Measurements from ENCODE around the gene NOB1. TPM values are rescaled to one million over a fixed set of nuclear protein-coding genes. Genes with fewer than 3 reads are reported as not detected.
A peak's percentile ranks its signal among the peaks of the same experiment; 100 is the strongest.

The NOB1 gene
- total RNA-seq, 2 donors from 2014 or later = 35.2 to 37.4 TPM

DNA sequence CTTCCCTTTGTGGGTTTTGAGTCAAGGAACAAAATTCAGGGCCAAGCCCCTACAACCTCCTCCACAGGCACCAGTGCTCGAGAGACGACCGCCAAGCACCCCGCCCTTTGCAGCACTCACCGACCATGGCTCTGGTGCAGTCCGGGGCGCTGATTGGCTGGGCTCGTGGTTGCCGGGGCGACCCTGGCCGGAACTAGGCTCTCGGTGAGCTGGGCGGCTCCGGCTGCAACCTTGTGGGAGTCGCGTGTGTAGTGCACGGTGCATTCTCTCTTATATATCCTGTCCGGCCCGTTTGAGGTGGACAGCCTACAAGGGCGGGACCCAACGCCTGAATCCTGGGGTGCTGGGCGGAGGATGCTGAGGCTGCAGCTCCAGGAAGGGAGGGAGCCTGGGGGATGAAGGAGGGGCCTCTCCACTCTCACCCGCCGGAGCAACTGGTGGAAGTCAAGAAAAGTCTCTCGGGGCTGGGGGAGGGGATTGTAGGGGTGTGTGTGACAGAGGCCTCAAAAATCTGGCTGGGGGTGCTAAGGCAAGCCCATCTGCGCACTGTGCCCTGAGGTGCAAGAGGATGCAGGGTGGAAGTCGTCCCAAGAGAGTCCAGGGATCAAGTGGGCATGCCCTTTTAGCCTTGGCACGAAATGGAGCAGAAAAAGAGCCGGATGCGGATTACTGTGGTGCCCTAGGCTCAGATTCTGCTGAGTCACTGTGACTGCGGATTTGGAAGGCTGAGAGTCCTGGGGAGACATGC, 28.2 kb downstream of the NOB1 start, which contains the start of gene NQO1:
Gene NQO1, minus strand, starts transcription at position 248 of the 748 bp plus-strand sequence. Its CDS starts 121 bp downstream, at position 127.
- peak; percentile 90 for ATAC-seq
- intact Hi-C loops (cut with DNase I, micrococcal nuclease) = no loop called here
- peak; percentile 96 to 97 for DNase-seq

DNA sequence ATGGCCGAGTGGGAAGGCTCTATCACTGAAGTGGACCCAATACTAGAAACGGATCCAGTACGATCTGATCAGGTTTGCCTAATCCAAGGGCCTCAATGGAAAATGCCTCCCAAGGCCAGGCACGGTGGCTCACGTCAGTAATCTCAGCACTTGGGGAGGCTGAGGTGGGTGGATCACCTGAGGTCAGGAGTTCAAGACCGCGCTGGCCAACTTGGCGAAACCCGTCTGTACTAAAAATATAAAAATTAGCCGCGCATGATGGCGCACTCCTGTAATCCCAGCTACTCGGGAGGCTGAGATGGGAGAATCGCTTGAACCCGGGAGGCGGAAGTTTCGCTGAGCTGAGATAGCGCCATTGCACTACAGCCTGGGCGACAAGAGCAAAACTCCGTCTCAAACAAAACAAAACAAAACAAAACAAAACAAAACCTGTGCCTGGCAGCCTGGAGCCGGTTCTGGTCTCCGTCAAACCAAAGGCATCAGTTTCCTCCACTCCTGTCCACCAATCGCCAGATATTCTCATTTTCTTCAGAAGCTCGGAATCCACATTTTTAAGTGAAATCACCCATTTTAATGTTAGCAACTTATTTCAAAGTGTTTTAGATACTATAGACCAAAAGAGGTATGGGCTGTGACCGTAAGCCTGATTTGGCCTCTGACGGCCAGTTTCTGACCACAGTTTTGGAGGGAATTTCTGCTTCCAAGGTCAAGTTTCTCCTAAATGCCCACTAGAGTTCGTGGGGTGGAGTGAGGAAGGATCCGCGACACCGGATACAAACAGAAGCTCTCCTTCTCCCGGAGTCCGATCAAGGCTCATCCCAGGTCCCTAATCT, 29.0 kb downstream of the NOB1 start:
- no peak for DNase-seq
- intact Hi-C loops (cut with DNase I, micrococcal nuclease) = no loop called here
- no peak for ATAC-seq

DNA sequence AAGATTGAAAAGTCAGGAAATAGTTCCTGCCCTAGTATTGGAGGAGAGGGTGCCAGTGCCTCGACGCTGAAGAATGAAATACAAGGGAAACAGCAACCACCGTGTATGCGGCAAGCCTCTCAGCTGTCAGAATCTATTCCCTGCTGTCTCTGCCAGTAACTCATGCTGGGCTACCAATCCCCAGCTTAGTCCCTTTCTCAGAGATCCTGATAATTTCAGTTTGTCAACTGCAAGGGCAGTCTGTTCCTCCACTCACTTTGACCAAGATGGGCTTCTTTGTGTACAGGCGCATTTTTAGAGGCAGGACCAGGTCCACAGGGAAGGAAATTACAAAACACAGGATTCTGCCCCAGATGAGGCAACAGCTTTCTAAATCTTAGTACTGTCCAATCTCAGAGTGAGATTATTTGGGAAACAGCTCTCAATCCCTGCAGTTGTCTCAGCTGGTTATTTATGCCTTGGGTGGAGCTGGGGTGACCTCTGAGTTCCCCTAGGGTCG, 29.7 kb downstream of the NOB1 start:
- intact Hi-C loops (cut with DNase I, micrococcal nuclease) = no loop called here
- no peak for ATAC-seq
- DNase-seq = no peak

DNA sequence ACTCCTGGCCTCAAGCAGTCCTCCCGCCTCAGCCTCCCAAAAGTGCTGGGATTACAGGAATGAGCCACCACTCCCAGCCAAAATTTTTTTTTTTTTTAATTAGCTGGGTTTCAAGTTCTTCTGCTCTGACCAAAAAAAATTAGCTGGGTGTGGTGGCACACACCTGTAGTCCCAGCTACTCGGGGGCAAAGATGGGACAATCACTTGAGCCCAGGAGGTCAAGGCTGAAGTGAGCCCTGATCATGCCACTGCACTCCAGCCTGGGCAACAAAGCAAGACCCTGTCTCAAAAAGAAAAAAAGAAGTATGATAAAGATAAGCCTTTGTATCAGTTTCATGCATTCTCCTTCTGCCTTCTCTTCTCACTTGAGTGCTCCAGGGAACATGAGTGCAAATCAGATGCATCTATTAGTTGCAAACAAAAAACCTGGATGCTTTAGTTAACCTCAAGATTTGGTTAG, 30.3 kb downstream of the NOB1 start:
- intact Hi-C loops (cut with DNase I, micrococcal nuclease) = no loop called here
- no peak for DNase-seq
- no peak for ATAC-seq

DNA sequence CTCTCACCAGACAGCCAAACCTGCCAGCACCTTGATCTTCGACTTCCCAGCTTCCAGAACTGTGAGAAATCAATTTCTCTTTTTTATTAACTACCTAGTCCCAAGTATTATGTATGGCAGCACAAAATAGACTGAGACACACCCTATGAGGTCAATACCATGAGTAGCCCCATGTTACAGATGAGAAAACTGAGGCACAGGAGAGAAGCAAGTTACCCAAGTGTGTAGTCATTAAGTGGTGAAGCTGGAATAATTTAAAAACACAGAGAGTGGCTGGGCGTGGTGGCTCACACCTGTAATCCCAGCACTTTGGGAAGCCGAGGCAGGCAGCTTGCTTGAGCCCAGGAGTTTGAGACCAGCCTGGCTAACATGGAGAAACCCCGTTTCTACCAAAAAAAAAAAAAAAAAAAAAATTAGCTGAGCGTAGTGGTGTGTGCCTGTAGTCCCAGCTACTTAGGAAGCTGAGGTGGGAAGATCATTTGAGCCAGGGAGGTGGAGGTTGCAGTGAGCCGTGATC, 33.2 kb downstream of the NOB1 start:
- intact Hi-C loops (cut with DNase I, micrococcal nuclease) = no loop called here
- no peak for ATAC-seq
- no peak for DNase-seq

DNA sequence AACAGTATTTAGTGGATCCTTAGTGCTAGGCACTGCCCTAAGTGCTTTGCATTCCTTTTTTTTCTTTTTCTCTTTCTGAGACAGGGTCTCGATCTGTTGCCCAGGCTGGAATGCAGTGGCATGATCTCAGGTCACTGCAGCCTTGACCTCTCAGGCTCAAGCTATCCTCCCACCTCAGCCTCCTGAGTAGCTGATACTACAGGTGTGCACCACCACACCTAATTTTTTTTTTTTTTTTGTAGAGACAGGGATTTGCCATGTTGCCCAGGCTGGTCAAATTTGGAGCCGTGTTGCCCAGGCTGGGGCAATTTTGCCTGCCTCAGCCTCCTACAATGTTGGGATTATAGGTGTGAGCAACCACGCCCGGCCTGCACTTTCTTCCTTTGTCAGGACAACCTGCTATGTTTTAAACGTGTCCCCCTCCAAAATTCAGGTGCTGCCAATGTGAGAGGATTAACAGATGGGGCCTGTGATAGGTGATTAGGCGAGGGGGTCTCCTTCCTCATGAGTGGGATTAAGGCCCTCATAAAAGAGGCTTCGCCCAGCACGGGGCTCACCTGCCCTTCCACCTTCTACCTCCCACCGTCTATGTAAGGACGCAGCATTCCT, 33.8 kb downstream of the NOB1 start:
- peak in 1 of 2 donors; percentile 44 for DNase-seq
- intact Hi-C loops (cut with DNase I, micrococcal nuclease) = no loop called here

DNA sequence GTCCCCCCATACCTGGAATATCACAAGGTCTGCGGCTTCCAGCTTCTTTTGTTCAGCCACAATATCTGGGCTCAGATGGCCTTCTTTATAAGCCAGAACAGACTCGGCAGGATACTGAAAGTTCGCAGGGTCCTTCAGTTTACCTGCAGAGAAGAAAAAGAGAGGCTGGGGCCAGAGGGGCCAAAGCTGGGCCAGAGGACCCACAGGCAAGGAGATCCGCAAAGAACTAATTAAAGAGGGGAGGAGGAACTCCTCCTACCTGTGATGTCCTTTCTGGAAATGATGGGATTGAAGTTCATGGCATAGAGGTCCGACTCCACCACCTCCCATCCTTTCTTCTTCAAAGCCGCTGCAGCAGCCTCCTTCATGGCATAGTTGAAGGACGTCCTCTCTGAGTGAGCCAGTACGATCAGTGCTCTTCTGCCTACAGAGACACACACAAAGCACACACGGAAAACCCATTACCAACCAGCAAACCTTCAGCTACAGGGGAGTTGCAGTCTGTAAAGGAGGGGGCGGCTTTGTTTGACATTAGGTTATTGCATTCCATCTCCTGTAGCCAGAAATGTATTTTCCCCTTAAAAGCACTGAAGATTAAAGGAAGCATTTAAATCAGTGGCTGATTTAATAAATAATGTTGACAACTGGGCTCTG, 36.5 kb downstream of the NOB1 start:
- intact Hi-C loops (cut with DNase I, micrococcal nuclease) = no loop called here
- ATAC-seq (no peak), DNase-seq (no peak)

More for the DNA sequence above, 33.8 kb downstream of the NOB1 start:
- no peak for ATAC-seq

DNA sequence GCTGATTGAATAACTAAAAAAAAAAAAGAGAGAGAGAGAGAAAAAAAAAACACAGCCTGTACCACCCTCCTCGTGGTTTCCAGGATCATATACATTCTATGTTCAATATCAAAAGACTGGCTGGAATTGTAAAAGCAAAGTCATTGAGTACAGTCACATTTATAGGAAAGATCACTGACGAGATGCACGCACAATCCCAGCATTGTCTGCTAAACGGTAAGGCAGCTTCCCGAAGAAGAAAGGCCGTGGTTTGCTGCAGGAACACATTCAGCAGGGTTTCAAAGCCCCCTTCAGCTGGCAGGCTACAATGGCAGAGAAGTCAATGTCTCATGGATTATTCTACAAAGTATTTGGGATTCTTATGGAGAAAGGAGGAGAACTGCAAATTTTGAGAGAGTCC, 37.7 kb downstream of the NOB1 start:
- intact Hi-C loops (cut with DNase I, micrococcal nuclease) = no loop called here
- ATAC-seq (no peak), DNase-seq (no peak)

DNA sequence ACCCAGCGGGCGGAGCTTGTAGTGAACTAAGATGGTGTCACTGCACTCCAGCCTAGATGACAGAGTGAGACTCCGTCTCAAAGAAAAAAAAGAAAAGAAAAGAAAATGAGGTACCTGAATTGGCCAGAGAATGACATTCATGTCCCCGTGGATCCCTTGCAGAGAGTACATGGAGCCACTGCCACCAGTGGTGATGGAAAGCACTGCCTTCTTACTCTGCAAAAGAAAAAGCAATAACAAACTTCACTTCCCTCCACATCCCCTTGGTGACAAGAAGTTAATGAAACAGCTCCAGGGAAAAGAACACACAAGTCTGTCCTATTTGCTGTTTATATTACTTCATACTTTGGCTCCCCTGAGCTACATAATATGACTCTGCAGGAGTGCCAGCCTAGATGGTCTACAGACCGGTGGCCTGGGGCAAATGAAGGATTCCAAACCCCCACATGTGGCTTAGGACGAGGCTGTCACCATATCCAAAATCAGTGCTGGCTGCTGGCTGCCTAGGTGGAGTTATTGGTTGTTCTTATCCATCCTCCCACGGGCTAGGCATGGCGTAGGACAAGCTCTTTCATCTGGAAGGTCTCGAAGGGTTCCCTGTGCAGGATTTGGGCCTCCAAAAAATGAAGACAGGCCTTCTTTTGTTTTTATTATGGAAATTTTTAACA, 41.7 kb downstream of the NOB1 start:
- intact Hi-C loops (cut with DNase I, micrococcal nuclease) = no loop called here
- ATAC-seq = no peak

DNA sequence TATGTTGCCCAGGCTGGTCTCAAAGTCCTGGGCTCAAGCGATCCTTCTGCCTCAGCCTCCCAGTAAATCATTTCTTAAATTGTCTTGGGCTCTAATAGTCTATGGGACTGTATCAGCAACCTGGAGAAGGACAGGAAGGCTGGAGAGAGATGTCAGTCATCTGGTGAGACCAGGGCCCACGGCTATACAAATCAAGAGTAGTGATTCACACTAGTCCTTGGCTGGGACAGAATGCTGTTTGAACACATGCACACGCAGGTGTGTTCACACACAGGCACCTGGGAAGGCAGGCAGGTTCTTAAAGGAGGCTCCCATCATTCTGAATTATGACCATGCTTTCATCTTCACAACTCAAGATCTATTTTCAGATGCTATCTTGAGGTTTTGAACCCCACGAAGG, 42.4 kb downstream of the NOB1 start:
- intact Hi-C loops (cut with DNase I, micrococcal nuclease) = no loop called here
- no peak for ATAC-seq
- no peak for DNase-seq

More for the DNA sequence above, 41.7 kb downstream of the NOB1 start:
- no peak for DNase-seq

DNA sequence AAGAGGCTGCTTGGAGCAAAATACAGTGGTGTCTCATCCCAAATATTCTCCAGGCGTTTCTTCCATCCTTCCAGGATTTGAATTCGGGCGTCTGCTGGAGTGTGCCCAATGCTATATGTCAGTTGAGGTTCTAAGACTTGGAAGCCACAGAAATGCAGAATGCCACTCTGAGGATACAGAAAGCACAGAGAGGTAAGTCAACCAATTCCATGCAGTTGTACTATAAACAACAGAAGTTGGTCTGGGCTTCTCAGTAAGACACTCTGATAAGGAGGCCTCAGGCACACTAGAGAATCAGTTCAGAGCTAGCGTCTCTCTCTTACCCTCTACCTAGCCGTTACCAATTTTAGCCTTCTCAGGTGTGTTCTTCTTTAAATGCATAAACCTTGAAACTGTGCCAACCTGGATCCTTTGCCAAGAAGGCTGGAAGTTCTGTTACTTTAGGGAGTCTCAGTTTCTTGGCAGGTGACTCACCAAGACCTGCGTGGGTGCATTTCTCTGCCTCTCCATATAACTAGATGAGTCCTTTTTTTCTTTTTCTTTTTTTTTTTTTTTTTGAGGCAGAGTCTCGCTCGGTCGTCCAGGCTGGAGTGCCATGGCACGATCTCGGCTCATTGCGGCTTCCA, 43.5 kb downstream of the NOB1 start:
- ATAC-seq (peak; percentile 71), DNase-seq (peak; percentile 53 to 54)
- intact Hi-C loops (cut with DNase I, micrococcal nuclease) = no loop called here

DNA sequence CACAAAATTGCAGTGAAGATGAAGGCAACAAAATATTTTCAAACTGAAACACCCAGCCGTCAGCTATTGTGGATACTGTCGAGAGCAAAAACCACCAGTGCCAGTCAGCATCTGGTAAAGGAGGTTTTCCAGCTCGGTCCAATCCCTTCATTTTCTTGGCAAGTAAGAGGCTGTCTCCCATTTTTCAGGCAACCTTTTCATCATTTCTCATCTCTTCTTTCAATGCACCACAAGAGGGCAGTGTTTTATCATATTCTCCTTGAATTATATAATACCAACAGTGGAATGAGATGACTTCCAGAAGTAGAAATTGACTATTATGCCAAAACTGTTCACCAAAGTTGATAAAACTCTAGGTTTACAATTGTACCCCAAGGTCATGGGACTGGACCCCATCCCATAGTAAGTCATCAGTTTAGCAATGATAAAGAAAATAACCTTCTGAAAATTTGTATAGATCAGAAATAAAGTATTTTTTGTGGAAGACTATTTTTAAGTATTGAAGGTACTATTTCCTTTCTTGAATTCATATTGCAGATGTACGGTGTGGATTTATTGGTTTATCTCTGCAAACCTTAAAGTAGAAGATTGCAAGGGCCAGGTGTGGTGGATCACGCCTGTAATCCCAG, 45.2 kb downstream of the NOB1 start:
- peak; percentile 47 for ATAC-seq
- intact Hi-C loops (cut with DNase I, micrococcal nuclease) = loop anchor here in 1 of 2 donors (2.0 kb wide), 1 partner anchor 45 kb away; the partner anchor contains the start of gene NOB1
- no peak for DNase-seq

DNA sequence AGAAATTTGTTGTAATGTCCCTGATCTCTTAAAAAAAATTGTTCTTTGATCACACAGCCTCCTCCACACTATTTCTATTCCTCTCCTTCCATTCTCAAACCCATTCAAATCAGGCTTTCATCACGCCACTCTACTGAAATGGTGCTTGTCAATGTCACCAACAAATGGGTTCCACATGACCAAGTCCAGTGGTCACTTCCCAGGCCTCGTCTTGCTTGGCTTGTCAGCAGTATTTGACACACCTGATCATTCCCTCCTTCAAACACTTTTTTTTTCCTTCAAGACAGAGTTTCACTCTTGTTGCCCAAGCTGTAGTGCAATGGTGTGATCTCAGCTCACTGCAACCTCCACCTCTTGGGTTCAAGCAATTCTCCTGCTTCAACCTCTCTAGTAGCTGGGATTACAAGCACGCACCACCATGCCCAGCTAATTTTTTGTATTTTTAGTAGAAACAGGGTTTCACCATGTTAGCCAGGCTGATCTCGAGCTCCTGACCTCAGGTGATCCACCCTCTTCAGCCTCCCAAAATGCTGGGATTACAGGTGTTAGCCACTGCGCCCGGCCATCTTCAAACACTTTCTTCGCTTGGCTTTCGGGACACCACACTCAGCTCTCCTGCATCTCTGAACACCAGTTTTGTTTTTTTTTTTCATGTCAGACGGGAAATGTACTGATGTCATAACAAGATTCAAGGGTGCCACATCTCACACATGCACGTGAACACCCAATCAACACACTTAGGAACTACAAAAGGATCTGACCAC, 46.6 kb downstream of the NOB1 start:
- intact Hi-C loops (cut with DNase I, micrococcal nuclease) = loop anchor here in 1 of 2 donors (2.0 kb wide), 1 partner anchor 47 kb away; the partner anchor contains the start of gene NOB1
- ATAC-seq (no peak), DNase-seq (no peak)

DNA sequence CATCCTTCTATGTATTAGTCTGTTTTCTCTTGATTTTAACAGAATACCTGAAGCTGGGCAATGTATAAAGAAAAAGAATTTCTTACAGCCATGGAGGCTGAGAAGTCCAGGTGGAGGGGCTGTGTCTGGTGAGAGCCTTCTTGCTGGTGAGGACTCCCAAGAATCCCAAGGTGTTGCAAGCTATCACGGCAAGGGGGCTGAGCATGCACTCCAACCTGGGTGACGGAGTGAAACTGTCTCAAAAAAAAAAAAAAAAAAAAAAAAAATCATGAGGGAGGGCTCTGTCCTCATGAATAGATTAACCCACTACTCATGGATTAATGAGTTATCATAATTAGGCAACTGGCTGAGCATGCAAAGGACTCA, 47.8 kb downstream of the NOB1 start:
- DNase-seq (no peak), ATAC-seq (no peak)
- intact Hi-C loops (cut with DNase I, micrococcal nuclease) = no loop called here

DNA sequence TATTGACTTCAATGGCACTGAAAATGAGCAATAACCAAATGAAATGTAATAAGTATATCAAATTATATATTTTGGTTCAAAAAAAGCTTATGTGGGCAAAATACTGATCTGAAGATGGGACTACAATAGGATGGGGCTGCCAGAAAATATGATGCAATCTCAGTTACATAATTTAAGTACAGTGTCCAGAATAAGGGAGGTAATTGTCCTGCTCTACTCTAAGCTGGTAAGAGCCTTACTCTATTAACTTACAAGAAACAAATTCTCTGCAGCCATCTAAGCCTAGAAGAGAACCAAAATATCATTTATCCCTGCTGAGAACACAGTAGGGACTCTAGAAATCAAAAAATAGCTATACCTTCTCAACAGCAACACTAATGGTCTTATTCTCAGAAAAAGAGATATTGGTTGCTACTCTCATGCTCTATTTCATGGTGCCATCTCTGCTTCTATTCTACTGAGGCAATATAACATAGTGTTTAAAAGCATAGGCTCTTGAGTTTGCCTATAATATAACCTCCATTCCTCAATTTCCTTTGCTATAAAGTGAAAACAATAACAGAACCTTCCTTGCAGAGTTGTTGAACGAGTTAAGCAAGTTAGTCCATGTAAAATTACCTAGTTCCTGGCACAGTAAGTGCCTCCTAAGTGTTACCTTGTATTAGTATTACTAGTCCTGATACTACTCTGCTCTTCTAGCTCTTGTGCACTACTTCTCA, 48.3 kb downstream of the NOB1 start:
- ATAC-seq = peak; percentile 60
- no peak for DNase-seq
- intact Hi-C loops (cut with DNase I, micrococcal nuclease) = no loop called here

DNA sequence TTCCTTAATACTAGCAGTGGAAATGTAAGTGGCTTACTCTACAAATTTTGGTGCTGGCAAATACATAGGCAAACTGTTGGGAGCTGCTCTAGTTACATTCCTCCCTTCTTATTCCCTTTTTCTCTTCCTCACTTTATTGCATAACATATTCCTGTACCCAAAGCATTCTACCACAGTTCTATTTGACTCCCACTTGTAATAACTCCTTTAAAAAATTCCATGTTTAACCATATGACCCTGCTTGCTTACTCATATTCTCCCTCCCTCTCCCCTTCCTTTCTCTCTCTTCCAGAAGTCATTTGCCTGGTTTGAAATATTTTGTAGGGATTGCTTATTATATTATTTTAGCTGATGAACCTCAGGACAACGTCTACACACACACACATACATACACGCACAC, 51.1 kb downstream of the NOB1 start:
- no peak for ATAC-seq
- intact Hi-C loops (cut with DNase I, micrococcal nuclease) = no loop called here
- DNase-seq = no peak
